A673 (cell line): ENCODE measurements around the gene CPM. TPM values are rescaled to one million over a fixed set of nuclear protein-coding genes. Genes with fewer than 3 reads are reported as not detected.

Experiments
- BruUV-seq: library from RNA; stranded (reverse); fragments of 400-500 nt; replicated peaks from 2 replicates; lab custom pipeline; 2021; lab: Mats Ljungman, UMichigan
- CTCF ChIA-PET: fragments of 300-600 bp; sonication (Branson Sonifier 250); formaldehyde crosslinking; loops from one replicate; lab custom pipeline; 2022; ENCODE audit warnings: antibody characterized with exemption; lab: Charles Lee
- POLR2A ChIA-PET: fragments of 300-600 bp; sonication (Branson Sonifier 250); formaldehyde crosslinking; loops from one replicate; lab custom pipeline; 2022; ENCODE audit warnings: antibody characterized with exemption; ENCODE audit not compliant: low non-redundant PET; lab: Charles Lee
- DNase-seq: peaks from one replicate; pipeline ENCODE4 v3.0.0-alpha.2; 2015; ENCODE audit warnings: low spot score
- H3K27ac ChIP-seq: fragments of 200-600 bp; sonication (generic); 2 replicates; pipeline ENCODE4 v1.5.1; 2016; ENCODE audit warnings: mixed run types, low read depth, mild to moderate bottlenecking, mixed read lengths, antibody characterized with exemption, low read length; ENCODE audit not compliant: poor library complexity, severe bottlenecking
- H3K27me3 ChIP-seq: fragments of 200-600 bp; sonication (generic); replicated peaks from 2 replicates; pipeline ENCODE4 v1.6.1; 2017; ENCODE audit warnings: mixed run types, low read depth, mild to moderate bottlenecking, mixed read lengths, antibody characterized with exemption, low read length; ENCODE audit not compliant: insufficient read depth, poor library complexity
- H3K36me3 ChIP-seq: fragments of 200-600 bp; sonication (generic); 2 replicates; pipeline ENCODE4 v1.6.1; 2016; ENCODE audit warnings: mixed run types, mild to moderate bottlenecking, mixed read lengths, antibody characterized with exemption, low read length; ENCODE audit not compliant: insufficient read depth, poor library complexity, severe bottlenecking
- H3K4me1 ChIP-seq: fragments of 200-600 bp; sonication (generic); 2 replicates; pipeline ENCODE4 v1.6.1; 2017; ENCODE audit warnings: mixed run types, mild to moderate bottlenecking, mixed read lengths, antibody characterized with exemption, low read length; ENCODE audit not compliant: insufficient read depth, poor library complexity, severe bottlenecking
- H3K4me3 ChIP-seq: fragments of 200-600 bp; sonication (generic); 2 replicates; pipeline ENCODE4 v1.5.1; 2016; ENCODE audit warnings: low read depth, mixed run types, mild to moderate bottlenecking, mixed read lengths, low read length; ENCODE audit not compliant: poor library complexity, severe bottlenecking
- H3K9me3 ChIP-seq: fragments of 200-600 bp; sonication (generic); 2 replicates; pipeline ENCODE4 v1.6.1; 2016; ENCODE audit warnings: mixed run types, low read depth, mild to moderate bottlenecking, mixed read lengths, antibody characterized with exemption, low read length; ENCODE audit not compliant: poor library complexity, severe bottlenecking
- CTCF ChIP-seq: fragments of 300-800, 200-600 bp; sonication (generic); conservative IDR thresholded peaks from 2 replicates; pipeline ENCODE4 v1.5.1; 2017; ENCODE audit warnings: low read depth, mild to moderate bottlenecking, antibody characterized with exemption, low read length, moderate library complexity, mixed read lengths
- EZH2 ChIP-seq: fragments of 200-600 bp; sonication (generic); IDR thresholded peaks from 2 replicates; pipeline ENCODE4 v1.6.1; 2017; ENCODE audit warnings: borderline replicate concordance, low read depth, mild to moderate bottlenecking, mixed read lengths, antibody characterized with exemption, low read length; ENCODE audit not compliant: poor library complexity, severe bottlenecking
- intact Hi-C: fragments of 100-400 bp; cut with micrococcal nuclease; formaldehyde crosslinking; loops from one replicate; pipeline ENCODE4 v1.10.0; 2022; ENCODE audit not compliant: unreplicated experiment
- total RNA-seq: library from RNA; stranded (reverse); gene quantifications from 2 replicates; pipeline ENCODE4 v1.2.3, GENCODE V29; 2021

The CPM gene
- total RNA-seq, 1 experiment from 2014 or later, result 0.84 TPM

DNA sequence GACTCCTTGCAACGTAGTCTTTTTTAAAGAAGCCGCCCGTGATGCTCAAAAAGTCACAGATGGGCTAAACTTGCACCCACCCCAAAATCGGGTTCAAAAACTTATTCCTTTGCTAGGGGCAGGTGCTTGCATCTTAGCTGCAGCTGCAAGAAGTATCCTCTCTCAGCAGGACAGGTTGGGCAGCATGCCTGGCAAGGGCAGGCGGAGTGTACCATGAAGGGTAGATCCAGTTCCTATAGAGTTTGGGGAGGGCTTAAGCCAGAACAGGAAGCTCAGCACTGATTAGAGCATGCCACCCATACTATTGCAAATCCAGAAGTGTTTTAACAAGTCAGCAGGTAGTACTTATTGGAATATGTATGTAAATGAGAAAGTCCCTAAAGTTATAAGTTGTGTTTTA lies 48.7 kb downstream of the CPM start:
- POLR2A ChIA-PET, result no interaction called here
- no peaks in the 10 kb centered on the region for H3K27me3 ChIP-seq
- CTCF ChIA-PET, result no interaction called here

GRCh38 chr12:68883151-68883550 lies 49.8 kb downstream of the CPM start:
- ChIA-PET POLR2A (no interaction called here), CTCF (no interaction called here)

More for the DNA sequence above, 48.7 kb downstream of the CPM start:
- H3K36me3 ChIP-seq, result no peaks in the 10 kb centered on the region
- intact Hi-C loops, result no loop called here
- DNase-seq, result no peak
- H3K27ac ChIP-seq, result no peak overlapping the region
- TF ChIP-seq EZH2 (no peak), CTCF (no peak)
- no TSS peak for BruUV-seq
- H3K4me1 ChIP-seq, result no peaks in the 10 kb centered on the region
- no peaks in the 10 kb centered on the region for H3K9me3 ChIP-seq
- H3K4me3 ChIP-seq, result no peak overlapping the region

DNA sequence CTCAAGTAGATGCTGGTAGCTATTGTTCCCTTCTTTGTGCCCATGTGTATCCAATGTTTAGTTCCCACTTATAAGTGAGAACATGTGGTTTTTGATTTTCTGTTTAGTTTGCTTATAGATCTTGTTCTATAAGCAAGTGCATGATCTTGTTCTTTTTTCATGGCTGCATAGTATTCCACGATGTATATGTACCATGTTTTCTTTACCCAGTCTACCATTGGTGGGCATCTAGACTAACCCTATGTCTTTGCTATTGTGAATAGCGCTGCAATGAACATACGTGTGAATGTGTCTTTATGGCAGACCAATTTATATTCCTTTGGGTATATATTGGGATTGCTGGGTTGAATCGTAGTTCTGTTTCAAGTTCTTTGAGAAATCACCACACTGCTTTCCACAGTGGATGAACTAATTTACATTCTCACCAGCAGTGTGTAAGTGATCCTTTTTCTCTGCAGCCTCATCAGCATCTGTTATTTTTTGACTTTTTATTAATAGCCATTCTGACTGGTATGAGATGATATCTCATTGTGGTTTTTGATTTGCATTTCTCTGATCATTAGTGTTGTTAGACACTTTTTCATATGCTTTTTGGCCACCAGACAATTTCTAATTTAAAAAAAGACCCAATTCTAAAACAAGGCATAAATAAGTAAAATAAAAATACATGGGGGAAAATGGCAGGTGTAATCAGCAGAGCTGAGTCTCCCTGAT lies 50.6 kb downstream of the CPM start:
- no TSS peak for BruUV-seq
- H3K36me3 ChIP-seq, result no peaks in the 10 kb centered on the region
- ChIA-PET POLR2A (no interaction called here), CTCF (no interaction called here)
- intact Hi-C loops, result no loop called here
- DNase-seq, result no peak
- no peak overlapping the region for H3K4me3 ChIP-seq
- H3K9me3 ChIP-seq, result peaks cover 6% of the 10 kb centered on the region
- H3K4me1 ChIP-seq, result no peaks in the 10 kb centered on the region
- H3K27me3 ChIP-seq, result no peaks in the 10 kb centered on the region
- TF ChIP-seq EZH2, result no peak
- H3K27ac ChIP-seq, result no peak overlapping the region

More at GRCh38 chr12:68883151-68883550, 49.8 kb downstream of the CPM start:
- no peaks in the 10 kb centered on the region for H3K4me1 ChIP-seq
- DNase-seq, result no peak
- BruUV-seq, result no TSS peak
- no peak for TF ChIP-seq CTCF
- TF ChIP-seq EZH2, result no peak
- peaks cover 6% of the 10 kb centered on the region for H3K9me3 ChIP-seq
- H3K36me3 ChIP-seq, result no peaks in the 10 kb centered on the region
- no peak overlapping the region for H3K27ac ChIP-seq
- intact Hi-C loops, result no loop called here
- no peaks in the 10 kb centered on the region for H3K27me3 ChIP-seq
- H3K4me3 ChIP-seq, result no peak overlapping the region

DNA sequence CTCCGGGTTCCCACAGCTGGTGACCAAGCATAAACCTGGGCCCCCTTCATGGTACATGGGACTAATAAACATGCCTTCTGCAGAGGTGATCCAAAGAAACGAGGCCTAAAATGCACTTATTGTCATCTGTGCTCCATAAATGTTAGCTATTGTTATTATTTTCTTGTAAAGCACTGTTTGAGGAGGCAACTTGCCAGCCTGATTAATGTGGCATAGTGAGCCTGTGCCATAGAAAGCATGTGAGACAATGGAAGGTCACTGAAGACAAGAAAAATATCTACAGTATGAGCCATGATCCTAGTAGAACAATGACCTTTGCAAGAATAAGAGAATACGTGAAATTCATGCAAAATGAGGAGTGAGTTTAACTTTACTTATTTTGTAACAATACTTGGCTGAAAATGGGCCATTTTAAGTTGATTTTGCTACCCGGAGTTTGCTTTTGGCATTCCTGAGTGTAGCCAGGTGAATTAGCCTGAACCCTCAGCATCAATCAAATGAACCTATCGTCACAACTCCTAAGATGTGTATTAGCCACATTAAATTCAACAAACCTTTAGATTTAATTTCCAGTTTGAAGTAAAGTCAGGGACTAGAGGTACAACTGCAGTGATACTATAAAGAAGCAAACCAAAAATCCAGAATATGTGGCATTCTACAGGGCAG lies 52.2 kb downstream of the CPM start:
- Histone ChIP-seq H3K4me1 (peaks cover 6% of the 10 kb centered on the region), H3K4me3 (no peak overlapping the region), H3K36me3 (no peaks in the 10 kb centered on the region), H3K27me3 (no peaks in the 10 kb centered on the region), H3K9me3 (peaks cover 6% of the 10 kb centered on the region), H3K27ac (no peak overlapping the region)
- CTCF ChIA-PET, result no interaction called here
- BruUV-seq, result no TSS peak
- intact Hi-C loops, result no loop called here
- no peak for TF ChIP-seq CTCF
- no peak for DNase-seq
- POLR2A ChIA-PET, result no interaction called here
